NCI-H2196 treated with DMSO at 0.1 percent for 48 hours (cell line): ENCODE results near the gene NELL1.

Source experiments
- DNase-seq: peaks from one replicate; lab custom pipeline; 2025; ENCODE audit not compliant: unreplicated experiment; lab: John Stamatoyannopoulos, UW

Gene NELL1

DNA sequence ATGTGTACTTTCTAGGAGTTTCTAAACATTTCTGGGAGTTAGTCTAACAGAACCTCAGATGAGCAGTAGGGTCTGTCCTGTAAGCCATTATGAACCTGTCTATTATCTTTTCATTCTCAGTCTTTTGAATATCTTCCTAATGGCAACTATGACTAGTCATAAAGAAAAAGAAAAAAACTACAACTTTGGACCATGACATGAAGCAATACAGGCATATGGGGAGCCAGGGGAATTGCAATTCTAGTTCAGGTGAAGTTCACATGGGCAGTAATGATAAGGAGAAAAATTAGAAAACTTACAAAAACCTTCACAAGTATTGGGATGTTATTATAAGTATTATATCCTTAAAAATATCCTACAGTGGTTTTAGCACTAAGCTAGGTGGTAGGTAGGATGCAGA, 874.5 kb downstream of the NELL1 start:
- DNase-seq: no peak

DNA sequence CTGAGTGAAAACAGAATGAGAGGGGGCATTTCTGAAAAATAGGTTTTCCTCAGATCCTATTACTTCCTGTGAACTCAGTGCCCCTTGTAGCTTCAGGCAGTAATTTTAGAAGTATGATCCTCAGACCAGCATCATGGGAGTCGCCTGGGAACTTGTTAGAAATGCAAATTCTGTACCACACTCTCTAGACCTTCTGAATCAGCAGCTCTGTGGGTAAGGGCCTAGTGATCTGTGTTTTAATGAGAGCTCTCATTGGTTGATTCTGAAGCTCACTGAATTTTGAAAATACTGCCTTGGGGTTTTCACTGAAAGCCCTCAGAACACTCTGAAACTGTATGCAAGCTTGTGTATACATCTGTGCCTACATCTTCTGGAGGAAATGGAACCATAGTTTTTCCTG, 876.3 kb downstream of the NELL1 start:
- DNase-seq: no peak

DNA sequence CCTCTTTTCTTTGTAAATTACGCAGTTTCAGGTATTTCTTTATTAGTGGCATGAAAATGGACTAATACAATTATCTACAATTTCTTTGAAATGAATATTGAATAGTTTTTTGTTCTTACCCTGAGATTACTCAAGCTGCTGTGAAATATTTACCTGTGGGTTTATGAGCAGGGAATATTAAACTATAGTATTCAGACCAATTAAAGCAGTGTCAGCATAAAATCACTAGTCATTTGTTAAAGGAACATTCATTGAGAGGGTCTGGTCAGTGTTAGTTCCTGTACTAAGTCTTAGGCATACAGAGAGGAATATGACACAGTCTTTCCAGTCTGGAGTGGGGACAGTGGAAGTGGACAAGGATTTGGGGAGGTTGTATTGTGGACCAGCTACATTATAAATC, 877.3 kb downstream of the NELL1 start:
- no peak for DNase-seq

DNA sequence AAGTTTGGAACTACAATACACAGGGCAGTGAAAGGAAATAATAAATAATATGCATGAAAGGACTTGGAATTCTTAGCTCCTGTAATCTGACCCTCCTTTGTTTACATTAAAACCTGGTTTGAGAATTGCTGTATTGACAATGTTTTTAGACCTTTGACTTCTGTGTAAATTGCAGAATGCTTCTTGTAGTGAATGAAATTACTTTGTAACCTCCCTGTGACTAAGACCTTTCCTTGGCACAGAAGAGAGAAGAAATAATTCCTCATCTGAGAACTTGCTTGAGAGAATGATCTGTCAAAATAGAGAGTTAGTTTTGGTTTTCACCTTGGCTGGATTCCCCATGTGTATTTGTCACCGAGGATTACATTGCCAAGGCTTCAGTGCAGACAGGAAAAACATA, 883.5 kb downstream of the NELL1 start:
- DNase-seq: peak; percentile 10

DNA sequence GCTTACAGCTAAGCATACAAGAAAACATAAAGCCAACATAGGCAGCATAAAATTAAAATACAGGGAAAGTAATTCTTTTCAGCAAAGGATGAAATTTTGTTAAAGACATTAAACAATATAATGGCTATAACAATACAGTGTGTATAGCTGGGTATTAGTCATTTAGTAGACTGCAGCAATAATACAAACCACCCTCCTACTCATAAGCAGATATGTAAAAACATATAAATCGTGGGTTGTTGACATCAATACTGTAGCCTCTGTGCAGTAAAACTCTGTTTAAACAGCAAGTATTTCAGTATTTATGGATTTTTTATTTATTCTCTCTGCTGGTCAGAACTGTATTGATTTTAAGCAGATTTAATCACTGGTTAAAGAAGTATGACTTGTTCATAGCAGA, 884.4 kb downstream of the NELL1 start:
- no peak for DNase-seq

DNA sequence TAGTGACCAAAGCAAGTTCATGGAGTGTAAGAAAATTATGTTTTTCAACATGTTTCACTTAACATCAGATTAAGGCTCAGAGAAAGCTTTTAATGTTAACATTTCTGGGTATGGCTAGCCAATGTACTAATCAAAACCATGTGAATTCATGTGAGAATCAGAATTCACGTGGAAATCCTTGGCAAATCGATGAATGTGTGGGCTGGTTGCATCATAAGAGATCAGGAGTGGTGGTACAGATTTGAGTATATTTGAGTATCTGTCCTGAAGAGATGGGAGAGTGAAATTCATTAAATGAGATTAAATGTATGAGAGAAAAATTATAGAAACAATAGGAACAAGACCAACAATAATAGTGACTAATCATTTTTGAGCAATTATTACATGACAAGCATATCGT, 884.9 kb downstream of the NELL1 start:
- no peak for DNase-seq

DNA sequence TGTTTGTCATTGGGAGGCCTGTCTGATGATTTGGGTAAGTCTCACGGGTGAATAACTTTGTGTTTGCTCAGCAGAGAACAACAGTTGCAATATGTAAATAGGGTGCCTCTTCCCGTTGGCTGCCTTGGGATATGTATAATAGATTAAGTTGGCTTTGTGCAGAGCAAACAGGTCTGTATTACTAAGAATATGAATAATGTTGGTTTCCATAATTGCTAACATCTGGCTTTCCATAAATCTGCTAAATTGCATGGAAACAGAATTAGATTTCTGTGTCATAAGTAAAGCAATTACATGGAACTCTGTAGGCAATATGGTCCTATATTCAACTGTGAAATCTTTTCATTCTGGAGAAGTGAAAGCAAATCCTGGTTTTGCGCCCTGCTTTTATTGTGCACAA, 887.5 kb downstream of the NELL1 start:
- no peak for DNase-seq

DNA sequence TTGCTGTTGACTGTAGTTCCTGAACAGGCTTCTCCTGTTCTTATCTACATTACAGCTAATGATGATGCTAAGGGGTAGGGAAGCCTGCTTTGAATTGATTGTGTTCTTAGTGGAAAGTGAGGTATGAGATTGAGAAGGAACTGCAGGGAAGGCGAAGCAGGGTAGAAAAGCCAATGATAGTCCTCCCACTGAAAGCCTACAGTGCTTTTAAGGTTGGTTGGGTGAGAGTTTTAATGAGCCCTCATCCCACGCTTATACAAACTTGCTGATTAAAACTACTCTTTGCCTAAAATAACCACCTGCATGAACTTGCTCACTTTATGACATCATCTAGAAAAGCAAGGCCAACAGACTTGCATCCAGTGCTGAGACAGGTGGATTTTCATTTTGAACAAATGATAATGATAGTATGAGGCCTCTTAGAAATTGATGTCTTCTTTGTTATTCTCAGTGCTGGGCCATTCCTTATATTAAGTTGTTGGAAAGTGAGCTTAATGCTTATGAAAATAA, 891.1 kb downstream of the NELL1 start:
- no peak for DNase-seq

DNA sequence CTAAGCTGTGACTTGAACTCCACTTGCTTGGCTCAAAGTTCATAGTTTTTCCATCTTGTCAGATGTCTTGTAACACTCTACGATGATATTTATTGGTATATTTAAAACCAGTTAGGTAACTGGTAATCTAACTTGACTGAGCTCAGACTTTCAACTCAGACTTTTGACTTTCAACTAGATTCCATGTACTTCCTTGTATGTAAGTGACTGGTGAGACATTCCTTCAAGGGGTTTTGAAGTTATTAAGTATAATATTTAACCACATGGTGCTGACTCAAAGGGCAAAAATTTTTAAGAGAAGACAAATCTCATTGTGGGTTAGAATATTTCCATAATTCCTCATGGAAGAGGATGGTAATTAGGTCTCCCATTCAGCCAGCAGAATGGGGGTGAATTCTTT, 892.2 kb downstream of the NELL1 start:
- DNase-seq: no peak

DNA sequence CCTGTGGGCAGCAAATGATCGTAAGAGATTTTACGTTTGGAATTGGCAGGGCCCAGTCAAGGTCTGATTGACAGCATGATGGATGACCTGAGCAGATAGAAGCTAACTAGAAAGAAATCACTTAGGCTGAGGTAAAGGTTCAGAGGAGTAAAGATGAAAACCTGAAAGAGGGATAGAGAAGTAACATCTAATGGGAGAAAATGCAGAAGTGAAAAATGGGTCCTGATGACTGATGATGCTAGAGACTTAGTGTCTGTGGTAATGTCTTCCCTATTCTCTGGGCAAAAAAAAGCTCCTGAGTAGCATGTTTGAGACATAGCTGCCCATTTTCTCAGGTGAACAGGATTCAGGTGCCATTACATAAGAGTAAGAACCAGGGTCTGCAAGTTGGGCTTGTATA, 894.7 kb downstream of the NELL1 start:
- DNase-seq: no peak

DNA sequence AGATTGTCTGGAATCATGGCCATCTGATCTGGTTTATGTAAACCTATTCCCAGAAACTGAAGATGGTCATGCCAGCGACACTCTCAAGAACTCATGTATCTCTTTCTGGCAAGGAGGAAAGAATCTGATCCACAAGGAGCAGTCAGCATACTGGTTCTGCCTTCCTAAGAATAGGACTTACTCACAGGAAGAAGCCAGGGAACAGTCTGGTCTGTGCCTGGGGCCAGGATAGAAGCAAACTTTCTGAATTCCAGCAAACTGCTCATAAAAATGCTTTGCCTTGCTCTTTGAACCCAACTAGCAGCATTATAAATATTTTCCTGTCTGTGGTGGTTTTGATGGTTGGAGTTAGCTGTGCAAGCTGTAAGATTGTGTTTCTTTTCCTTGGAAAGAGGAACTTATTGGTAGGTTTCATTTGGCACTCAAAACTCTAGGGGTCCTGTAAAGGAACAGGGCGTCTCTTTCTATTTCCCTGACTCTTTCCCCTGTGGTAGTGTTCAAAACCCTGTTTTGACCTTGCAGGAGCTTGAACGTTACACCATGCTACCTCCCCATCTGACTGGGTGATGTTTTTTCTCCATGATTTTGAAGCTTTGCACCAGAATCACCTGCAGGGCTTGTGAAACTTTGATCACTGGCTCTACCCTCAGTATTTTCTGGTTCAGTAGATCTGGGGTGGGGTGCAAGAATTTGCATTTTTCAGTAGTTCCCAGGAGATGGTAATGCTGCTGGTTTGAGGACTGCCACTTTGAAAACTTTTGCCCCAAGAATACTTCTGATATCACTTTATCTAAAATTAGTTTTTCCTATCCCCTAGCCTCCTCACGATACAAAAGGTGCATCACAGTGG, 895.7 kb downstream of the NELL1 start:
- no peak for DNase-seq

DNA sequence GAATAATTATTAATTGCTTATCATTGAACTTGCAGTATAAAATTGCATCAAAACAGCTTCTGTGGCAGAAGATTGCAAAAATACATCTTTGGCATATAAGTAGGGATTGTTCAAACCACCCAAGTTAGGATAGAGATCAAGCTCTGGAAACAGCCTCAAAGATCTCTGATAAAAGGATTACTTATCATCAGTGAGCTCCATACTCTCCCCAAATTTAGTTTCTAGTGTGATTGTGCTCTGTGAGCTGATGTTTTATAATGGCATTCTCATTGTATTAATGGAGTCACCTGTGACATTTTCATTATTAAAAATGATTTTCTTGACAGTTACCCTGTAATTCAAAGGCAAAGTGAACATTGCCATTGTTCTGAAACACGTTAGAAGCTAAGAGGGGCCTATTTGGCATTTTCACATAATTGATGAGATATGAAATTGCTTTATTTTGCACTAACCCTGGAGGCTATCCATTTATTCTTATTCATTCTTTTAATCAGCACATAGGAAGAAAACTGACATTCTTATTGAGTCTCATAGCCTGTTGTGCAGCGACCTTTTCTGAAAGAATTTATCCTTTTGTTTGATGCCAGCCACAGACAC, 897.2 kb downstream of the NELL1 start:
- no peak for DNase-seq

DNA sequence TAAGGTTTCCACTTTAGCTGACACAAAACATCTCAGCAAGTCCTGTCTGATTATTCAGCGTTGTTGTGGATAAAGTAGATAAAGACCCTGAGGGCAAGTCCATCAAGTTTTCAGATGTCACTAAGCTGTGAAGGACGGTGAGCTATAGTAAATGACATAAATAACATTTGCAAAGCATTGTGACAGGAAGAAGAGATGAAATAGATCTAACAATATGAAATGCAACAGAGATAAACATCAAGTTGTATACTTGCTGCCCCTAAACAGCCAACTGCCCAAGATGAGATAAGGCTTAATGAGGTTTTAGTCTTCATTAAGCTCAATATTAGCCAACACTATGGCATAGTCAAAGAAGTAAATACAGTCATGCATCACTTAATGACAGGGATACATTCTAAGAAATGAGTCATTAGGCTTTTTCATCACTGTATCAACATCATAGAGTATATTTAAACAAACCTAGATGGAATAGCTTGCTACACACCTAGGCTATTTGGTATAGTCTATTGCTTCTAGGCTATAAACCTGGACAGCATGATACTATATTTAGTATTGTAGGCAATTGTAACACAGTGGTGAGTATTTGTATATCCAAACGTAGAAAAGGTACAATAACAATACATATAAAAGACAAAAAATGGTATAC, 898.4 kb downstream of the NELL1 start:
- no peak for DNase-seq

DNA sequence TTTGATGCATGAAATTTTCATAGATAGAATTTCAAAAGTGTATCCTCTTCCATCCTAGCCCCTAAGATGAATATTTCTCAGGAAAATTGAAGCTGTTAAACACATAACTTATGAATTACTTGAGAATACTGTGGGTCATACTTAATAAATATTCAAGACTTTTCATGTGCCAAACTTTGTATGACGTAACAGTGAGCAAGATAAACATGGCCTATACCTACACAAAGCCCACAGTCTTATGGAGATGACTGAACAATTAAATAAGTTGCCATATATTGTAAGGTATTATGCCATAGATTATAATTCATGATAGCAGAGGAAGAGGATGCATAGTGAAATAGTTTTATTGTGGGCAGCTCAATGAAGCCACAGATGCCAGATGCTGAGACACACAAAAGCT, 902.8 kb downstream of the NELL1 start:
- DNase-seq: no peak

DNA sequence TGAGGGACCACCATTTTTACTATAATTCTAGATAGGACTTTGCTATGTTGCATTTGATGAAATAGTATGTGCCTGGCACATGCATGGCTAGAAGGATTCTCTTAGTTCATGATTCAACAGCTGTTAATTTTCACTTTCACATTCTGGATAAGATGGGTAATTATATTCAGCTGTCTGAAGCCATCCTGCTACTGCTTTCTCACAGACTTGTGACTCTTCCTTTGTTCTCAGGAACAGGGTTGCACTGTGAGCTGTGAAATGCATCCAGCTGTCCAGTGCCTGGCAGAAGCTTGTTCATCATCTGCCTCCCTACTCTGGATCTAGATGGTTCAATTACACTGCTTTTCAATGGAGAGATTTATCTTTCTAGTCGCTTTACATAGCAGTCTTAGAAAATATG, 913.4 kb downstream of the NELL1 start:
- no peak for DNase-seq

DNA sequence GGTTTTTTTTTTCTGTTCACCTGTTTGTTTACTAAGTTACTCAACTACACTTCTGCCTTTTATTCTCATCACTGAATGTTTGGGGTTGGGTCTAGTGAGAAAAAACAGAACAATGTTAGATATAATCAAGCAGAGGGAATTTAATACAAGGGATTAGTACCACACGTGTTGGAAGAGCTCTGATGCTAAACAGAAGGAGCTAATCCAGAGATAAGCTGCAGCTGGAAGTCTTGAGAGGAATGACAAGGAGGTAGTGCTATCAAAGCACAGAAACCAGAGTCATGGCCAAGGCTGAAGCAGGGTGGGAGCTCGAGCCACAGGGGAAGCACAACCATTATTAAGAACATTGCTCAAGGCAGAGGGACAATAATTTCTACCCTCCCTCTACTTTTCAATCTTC, 919.4 kb downstream of the NELL1 start:
- no peak for DNase-seq

DNA sequence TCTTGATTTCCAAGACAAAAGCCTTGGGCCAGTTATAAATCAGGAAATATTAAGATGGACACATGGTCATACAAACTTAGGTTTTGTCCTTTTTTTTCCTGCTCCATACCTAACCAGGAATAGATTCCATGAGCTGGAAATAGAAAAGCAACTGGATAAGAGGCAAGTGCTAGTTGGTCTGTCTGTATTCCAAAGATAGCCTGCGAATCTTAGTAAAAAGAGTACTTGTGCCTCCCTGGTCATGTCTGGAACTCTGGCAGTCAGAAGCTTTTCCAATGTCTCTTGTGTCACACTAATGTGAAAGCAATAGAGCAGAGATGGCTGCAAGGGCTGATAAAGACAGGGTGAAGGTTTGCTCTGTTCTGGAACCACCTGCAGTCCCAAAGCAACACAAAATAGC, 933.3 kb downstream of the NELL1 start:
- DNase-seq: no peak

DNA sequence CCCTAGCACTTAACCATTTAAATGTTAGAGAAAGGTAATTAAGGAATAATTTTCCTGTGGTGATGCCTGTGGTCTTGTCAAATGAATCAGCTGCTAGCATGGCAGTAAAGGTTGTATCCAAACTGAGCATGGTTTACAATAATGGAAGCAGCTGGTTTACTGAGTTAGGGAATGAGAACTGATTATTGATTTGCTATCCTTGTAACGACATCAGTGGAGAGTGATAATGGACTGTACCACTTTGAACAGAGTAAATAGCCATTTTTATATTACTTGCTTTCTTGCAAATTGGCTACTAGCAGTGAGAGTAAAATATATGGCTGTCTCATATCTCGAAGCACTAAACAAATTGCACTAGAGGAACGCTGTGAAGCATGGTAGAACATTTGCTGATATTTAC, 934.5 kb downstream of the NELL1 start:
- DNase-seq: no peak

DNA sequence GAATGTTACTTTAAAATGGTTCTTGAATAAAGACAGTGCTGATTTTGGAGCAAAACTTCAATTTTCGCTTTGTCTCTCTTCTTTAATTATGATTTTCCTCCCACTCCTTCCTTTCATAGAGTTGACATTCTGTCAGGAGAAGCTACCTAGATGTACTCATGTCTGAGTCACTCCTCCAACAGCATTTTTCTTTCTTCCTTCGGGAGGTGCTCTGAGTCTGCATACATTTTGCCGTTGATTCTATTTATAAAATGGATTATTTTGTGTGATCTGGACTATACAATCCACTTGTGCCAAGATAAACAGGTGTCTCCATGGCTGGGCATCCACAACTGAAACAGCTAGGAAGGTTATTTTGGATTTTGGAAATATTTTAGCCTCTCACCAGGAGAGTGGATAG, 935.2 kb downstream of the NELL1 start:
- DNase-seq: no peak

DNA sequence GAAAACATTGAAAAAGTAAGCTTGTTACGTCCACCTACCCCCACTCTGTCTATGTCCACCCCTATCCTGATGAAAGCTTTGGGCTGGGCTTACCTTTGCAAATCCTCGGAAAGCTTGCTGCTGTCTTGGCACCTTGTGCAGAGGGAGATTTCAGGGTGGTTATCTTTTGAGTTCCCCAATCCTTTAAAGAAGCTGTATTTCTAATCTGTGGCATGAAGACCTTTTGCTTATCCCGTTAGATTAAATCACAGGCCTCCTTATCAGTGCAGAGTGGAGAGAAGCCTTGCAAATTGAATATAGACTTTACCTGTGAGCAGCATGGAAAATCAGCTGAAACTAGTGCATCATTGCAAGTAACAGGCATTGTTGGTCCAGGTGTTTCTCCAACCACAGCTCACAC, 942.9 kb downstream of the NELL1 start:
- no peak for DNase-seq

DNA sequence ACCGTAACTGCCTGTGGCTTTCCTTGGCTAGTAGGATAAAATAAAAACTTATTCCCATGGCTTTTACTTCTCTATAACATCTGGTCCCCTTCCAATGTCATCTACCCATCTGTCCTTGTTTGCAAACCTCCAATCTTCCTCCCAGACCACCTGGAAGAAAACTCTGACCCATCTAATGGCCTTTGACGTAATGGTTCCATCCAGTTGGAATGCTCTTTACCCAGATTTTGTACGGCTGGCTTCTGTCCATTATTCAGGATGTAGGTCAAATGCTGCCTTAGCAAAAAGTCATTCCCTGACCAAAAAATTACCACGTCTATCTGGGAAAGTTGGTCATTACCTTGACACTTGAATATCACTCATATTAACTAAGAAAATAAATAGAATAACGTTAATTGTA, 945.6 kb downstream of the NELL1 start:
- no peak for DNase-seq

DNA sequence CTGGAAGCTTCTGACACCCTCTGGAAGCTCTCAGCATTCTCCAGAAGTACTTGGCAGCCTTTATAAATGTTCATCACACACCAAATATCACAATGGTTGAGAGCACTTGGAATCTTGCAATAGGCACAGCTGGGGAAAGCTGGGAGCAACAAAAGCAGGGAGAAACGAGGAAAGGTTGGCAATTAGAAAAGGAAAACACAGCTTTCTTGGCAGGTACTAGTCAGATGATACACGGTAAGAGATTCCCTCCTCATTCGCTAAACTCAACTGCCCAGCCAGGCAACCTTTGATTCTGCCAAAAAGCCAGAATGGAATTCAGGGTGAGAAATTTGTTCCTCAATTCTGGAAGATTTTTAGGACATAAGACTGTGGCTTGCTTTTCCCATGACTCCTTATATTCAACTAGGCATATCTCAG, 946.6 kb downstream of the NELL1 start:
- DNase-seq: no peak
